HepG2 (cell line): ENCODE results near the gene CARD9. TPM values are rescaled to one million over a fixed set of nuclear protein-coding genes. Genes with fewer than 3 reads are reported as not detected.

Experiments
- CREM ChIP-seq, 2 experiments: sonication (generic) in 1 of 2; formaldehyde crosslinking in 1 of 2; IDR thresholded peaks; 2 replicates each; pipeline versions ENCODE4 v1.4.0 to v1.6.1; 2016 to 2020; ENCODE audit warnings: antibody characterized with exemption in 1 of 2, mild to moderate bottlenecking in 1 of 2, missing genetic modification reagents in 1 of 2
- E2F5 ChIP-seq: sonication (generic); formaldehyde crosslinking; conservative IDR thresholded peaks from 2 replicates; pipeline ENCODE4 v1.4.0; 2020; ENCODE audit warnings: missing genetic modification reagents
- IRX3 ChIP-seq: sonication (generic); formaldehyde crosslinking; IDR thresholded peaks from 2 replicates; pipeline ENCODE4 v1.8.1; 2023; ENCODE audit warnings: mild to moderate bottlenecking, low read depth, missing genetic modification reagents, borderline replicate concordance
- KDM5B ChIP-seq: sonication (generic); formaldehyde crosslinking; IDR thresholded peaks from 2 replicates; pipeline ENCODE4 v1.4.0; 2020; ENCODE audit warnings: missing genetic modification reagents, mild to moderate bottlenecking, borderline replicate concordance
- MZF1 ChIP-seq: sonication (generic); formaldehyde crosslinking; IDR thresholded peaks from 2 replicates; pipeline ENCODE4 v1.8.1; 2023; ENCODE audit warnings: mild to moderate bottlenecking, missing genetic modification reagents, borderline replicate concordance
- SNAPC5 ChIP-seq: sonication (generic); formaldehyde crosslinking; IDR thresholded peaks from 2 replicates; pipeline ENCODE4 v1.8.1; 2023; ENCODE audit warnings: mild to moderate bottlenecking, missing genetic modification reagents, borderline replicate concordance
- TMF1 ChIP-seq: sonication (generic); formaldehyde crosslinking; IDR thresholded peaks from 2 replicates; pipeline ENCODE4 v1.8.1; 2022; ENCODE audit warnings: low read depth, missing genetic modification reagents
- ZBTB49 ChIP-seq: sonication (generic); formaldehyde crosslinking; IDR thresholded peaks from 2 replicates; pipeline ENCODE4 v1.4.0; 2020; ENCODE audit warnings: missing genetic modification reagents, borderline replicate concordance
- ZNF296 ChIP-seq: sonication (generic); formaldehyde crosslinking; conservative IDR thresholded peaks from 2 replicates; pipeline ENCODE4 v1.5.0; 2020; ENCODE audit warnings: mild to moderate bottlenecking, missing genetic modification reagents
- ZNF547 ChIP-seq: sonication (generic); formaldehyde crosslinking; IDR thresholded peaks from 2 replicates; pipeline ENCODE4 v1.5.1; 2020; ENCODE audit warnings: mild to moderate bottlenecking, missing genetic modification reagents
- polyA plus RNA-seq, 8 experiments: library from polyadenylated mRNA; depleted of rRNA in 3 of 8; stranded (reverse) in 7 of 8; unstranded in 1 of 8; fragments of >200 nt; fragmentation: Illumina TruSeq in 4 of 8; extraction: Trizol in 4 of 8; gene quantifications; 2 replicates each; pipeline versions ENCODE4 v1.2.1 to v1.2.3, GENCODE V29; 2011 to 2016; ENCODE audit warnings: low read depth in 4 of 8, missing spikeins in 1 of 8, mixed read lengths in 1 of 8; ENCODE audit not compliant: insufficient read depth in 1 of 8
- total RNA-seq, 5 experiments: library from RNA; depleted of rRNA; stranded (reverse); fragments of >200 nt; fragmentation: Illumina TruSeq; extraction: Trizol; gene quantifications; 2 replicates each; pipeline ENCODE4 v1.2.3, GENCODE V29; 2016; ENCODE audit warnings: low read depth in 1 of 5

CARD9 gene
- total and polyA plus RNA-seq, 2 of the 13 experiments (the other 11 are each of a cell fraction or from before 2014, with no cell fraction given), result 3.3 to 7.4 TPM

- TF ChIP-seq ZNF547, result no peak
- TF ChIP-seq CREM (IDR thresholded peaks at IDR 0.05), result no peak
- TF ChIP-seq CREM (CRISPR knock-in tag; IDR thresholded peaks at IDR 0.05), result no peak
- TF ChIP-seq IRX3, result 0 out of 2 replicates have a peak, but pooled peaks have one; percentile 46
- TF ChIP-seq MZF1 (CRISPR knock-in tag), result 0 out of 2 replicates have a peak, but pooled peaks have one; percentile 31
- TF ChIP-seq SNAPC5, result no peak
- no peak for TF ChIP-seq ZBTB49 (CRISPR knock-in tag)
- TF ChIP-seq E2F5 (CRISPR knock-in tag), result no peak
- peak; percentile 37; the same call in 1 of the 2 replicates for TF ChIP-seq KDM5B
- TF ChIP-seq ZNF296 (CRISPR knock-in tag), result no peak
- TF ChIP-seq TMF1, result peak; percentile 38; the same call in 1 of the 2 replicates
Observed at GRCh38 chr9:136355616-136356557, 17.6 kb downstream of the CARD9 start (continued).
